Mammary epithelial cell (primary cell): ENCODE data around the gene TRPM2.

ENCODE experiments used
- EZH2 ChIP-seq: IDR thresholded peaks from 2 replicates; pipeline ENCODE4 v1.6.1; 2012; ENCODE audit warnings: low read length, inconsistent platforms, borderline replicate concordance
- TF ChIP-seq, protein P1 (sequence below), 2 donors: IDR thresholded peaks in 1 of 2; conservative IDR thresholded peaks in 1 of 2; 2 replicates each; pipeline ENCODE4 v1.5.1; 2011 to 2012; ENCODE audit warnings: inconsistent platforms in 2 of 2, low read length in 2 of 2, mild to moderate bottlenecking in 2 of 2, control low read depth in 1 of 2, low read depth in 1 of 2; ENCODE audit not compliant: insufficient read depth in 1 of 2; ENCODE audit errors: extremely low read depth in 1 of 2

DNA sequence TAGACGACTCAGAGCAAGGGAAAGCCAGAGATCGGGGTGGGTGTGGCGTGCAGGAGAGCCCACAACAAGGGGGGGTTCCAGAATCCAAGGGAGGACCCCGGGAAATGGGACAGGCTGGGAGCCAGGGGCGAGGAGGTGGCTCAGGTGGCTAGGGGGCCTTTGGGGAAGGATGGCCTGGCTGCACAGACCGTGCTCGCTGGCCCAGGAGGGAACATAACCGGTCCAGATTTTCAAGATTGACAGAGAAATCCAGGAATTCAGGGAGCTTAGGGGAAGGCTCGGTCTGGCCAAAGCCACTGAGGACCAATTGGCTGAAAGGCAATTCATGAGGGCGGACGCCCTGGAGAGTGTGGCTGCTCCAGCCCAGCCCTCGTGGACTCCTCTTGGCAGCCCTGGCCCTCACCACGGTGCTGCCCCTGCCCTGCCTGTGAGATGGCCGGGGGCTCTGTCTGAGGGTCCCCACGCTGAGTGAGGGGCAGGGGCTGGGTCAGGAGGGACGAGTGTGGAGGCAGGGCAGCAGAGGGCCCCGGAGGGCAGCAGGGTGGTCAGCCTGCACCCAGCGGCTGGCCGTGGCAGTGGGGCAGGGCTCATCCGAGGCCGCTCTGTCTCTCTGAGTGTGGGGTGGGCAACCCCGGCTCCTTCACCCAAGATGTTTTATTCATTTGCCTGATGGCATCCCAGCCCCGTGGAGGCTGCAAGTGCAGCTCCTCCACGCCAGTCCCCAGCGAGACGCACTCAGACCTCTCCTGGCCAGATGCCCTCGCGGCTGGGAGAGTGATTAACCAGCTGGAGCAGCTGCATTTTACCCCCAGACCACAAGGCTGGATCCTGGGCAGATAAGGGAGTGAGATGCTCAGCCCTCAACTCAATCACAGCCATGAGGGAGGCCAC is 96.3 kb downstream of the TRPM2 start:
- TF ChIP-seq, protein P1, sequence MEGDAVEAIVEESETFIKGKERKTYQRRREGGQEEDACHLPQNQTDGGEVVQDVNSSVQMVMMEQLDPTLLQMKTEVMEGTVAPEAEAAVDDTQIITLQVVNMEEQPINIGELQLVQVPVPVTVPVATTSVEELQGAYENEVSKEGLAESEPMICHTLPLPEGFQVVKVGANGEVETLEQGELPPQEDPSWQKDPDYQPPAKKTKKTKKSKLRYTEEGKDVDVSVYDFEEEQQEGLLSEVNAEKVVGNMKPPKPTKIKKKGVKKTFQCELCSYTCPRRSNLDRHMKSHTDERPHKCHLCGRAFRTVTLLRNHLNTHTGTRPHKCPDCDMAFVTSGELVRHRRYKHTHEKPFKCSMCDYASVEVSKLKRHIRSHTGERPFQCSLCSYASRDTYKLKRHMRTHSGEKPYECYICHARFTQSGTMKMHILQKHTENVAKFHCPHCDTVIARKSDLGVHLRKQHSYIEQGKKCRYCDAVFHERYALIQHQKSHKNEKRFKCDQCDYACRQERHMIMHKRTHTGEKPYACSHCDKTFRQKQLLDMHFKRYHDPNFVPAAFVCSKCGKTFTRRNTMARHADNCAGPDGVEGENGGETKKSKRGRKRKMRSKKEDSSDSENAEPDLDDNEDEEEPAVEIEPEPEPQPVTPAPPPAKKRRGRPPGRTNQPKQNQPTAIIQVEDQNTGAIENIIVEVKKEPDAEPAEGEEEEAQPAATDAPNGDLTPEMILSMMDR (conservative IDR thresholded peaks at IDR 0.05 in 1 of 2, IDR thresholded peaks at IDR 0.05 in 1 of 2; ENCODE audit: extremely low read depth in 1 of 2, insufficient read depth in 1 of 2, low read depth in 1 of 2, low read length in 2 of 2) = no peak
- no peak for TF ChIP-seq EZH2
